ENCODE measurements around the gene TEAD1. TPM values are rescaled to one million over a fixed set of nuclear protein-coding genes. Genes with fewer than 3 reads are reported as not detected.

The TEAD1 gene
- polyA plus RNA-seq, 1 donor (not counting 4 experiments of a cell fraction or from before 2014, with no cell fraction given): 32.7 TPM

DNA sequence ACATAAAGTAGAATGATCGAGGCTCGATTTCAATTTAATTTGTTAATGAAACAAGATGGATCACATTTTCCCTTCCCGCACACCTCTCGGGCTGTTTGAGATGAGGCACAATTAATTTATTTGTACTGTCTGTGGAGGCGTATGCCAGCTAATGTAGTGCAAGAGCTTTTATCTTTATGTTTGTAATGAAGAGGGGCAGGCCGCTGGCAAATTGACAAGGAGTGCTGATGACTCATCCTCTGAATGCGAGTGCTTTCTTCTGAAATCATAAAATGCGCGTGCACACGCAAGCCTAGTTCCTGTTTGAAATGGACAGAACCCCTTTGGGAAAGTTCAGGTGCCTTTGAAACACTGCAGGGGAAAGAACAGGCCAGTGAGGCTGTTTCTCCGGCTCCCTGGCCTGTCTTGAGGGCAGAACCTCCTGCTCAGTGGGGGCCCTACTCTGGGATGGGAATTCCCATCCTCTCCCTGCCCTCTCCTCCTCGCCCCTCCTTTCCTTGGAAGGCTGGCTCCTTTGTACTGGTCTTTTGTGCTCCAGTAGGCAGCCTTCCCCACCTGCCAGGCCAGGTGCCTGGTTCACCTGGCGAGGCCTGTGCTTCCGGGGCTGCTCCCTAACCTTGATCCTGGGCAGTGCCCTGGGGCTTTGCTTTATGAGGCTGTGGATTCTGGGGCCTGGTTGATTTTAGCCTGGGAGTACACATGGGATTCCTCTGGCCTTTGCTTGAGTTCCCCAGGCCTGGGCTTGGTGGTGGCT lies 50.3 kb downstream of the TEAD1 start:
- dilution Hi-C loops (cut with MboI; ENCODE audit: extremely low pct_ligation_motif_present, low sequenced_read_pairs): no loop called here
- H3K4me2 ChIP-seq (ENCODE audit: control insufficient read depth, extremely low read depth, insufficient read depth, low read depth, low read length): peak overlapping the region; percentile 92
- H4K20me1 ChIP-seq (ENCODE audit: control insufficient read depth, extremely low read depth, insufficient read depth, low read length): peaks cover 15% of the 10 kb centered on the region

GRCh38 chr11:12725055-12725862 lies 51.0 kb downstream of the TEAD1 start:
- Histone ChIP-seq H3K4me1 (ENCODE audit: control insufficient read depth, extremely low read depth, insufficient read depth, low read length) (peaks cover 65% of the 10 kb centered on the region), H3K36me3 (ENCODE audit: control insufficient read depth in 2 of 2, extremely low read depth in 1 of 2, insufficient read depth in 2 of 2, low read length in 2 of 2) (peaks cover 1 to 6% of the 10 kb centered on the region in 2 experiments), H3K9me3 (ENCODE audit: control insufficient read depth, low read depth, low read length) (no peaks in the 10 kb centered on the region), H3K4me2 (ENCODE audit: control insufficient read depth, extremely low read depth, insufficient read depth, low read depth, low read length) (peak overlapping the region; percentile 92), H3K4me3 (ENCODE audit: control insufficient read depth in 2 of 3, extremely low read depth in 1 of 3, insufficient read depth in 2 of 3, low read depth in 1 of 3, low read length in 3 of 3) (peak overlapping the region in 2 of 3 experiments; percentile 44 to 53), H4K20me1 (ENCODE audit: control insufficient read depth, extremely low read depth, insufficient read depth, low read length) (peaks cover 15% of the 10 kb centered on the region), H3K9ac (ENCODE audit: control insufficient read depth, extremely low read depth, insufficient read depth, low read length) (peak overlapping the region; percentile 63), H3K27ac (ENCODE audit: control insufficient read depth, insufficient read depth, low read length) (peak overlapping the region; percentile 94), H3K9me1 (ENCODE audit: control insufficient read depth, extremely low read depth, insufficient read depth, low read length) (peaks cover 8% of the 10 kb centered on the region), H3K27me3 (ENCODE audit: control insufficient read depth, extremely low read depth, insufficient read depth, low read length) (no peaks in the 10 kb centered on the region), H3K79me2 (ENCODE audit: control insufficient read depth, insufficient read depth, low read length) (peaks cover 82% of the 10 kb centered on the region), H2AFZ (ENCODE audit: control insufficient read depth, low read length) (no peak overlapping the region)
- no peak for DNase-seq (ENCODE audit: low read depth, low spot score)
- FAIRE-seq: peak; percentile 17
- dilution Hi-C loops (cut with MboI; ENCODE audit: extremely low pct_ligation_motif_present, low sequenced_read_pairs): no loop called here
- TF ChIP-seq EZH2 (IDR thresholded peaks at IDR 0.05; ENCODE audit: low read length): no peak

More for the DNA sequence above, 50.3 kb downstream of the TEAD1 start:
- Histone ChIP-seq H3K9me1 (ENCODE audit: control insufficient read depth, extremely low read depth, insufficient read depth, low read length) (peaks cover 8% of the 10 kb centered on the region), H3K4me3 (ENCODE audit: control insufficient read depth in 2 of 3, extremely low read depth in 1 of 3, insufficient read depth in 2 of 3, low read depth in 1 of 3, low read length in 3 of 3) (peak overlapping the region in 2 of 3 experiments; percentile 44 to 53), H2AFZ (ENCODE audit: control insufficient read depth, low read length) (no peak overlapping the region), H3K27ac (ENCODE audit: control insufficient read depth, insufficient read depth, low read length) (peak overlapping the region; percentile 94), H3K36me3 (ENCODE audit: control insufficient read depth in 2 of 2, extremely low read depth in 1 of 2, insufficient read depth in 2 of 2, low read length in 2 of 2) (peaks cover 1 to 6% of the 10 kb centered on the region in 2 experiments), H3K4me1 (ENCODE audit: control insufficient read depth, extremely low read depth, insufficient read depth, low read length) (peaks cover 65% of the 10 kb centered on the region), H3K79me2 (ENCODE audit: control insufficient read depth, insufficient read depth, low read length) (peaks cover 82% of the 10 kb centered on the region), H3K9ac (ENCODE audit: control insufficient read depth, extremely low read depth, insufficient read depth, low read length) (peak overlapping the region; percentile 63), H3K27me3 (ENCODE audit: control insufficient read depth, extremely low read depth, insufficient read depth, low read length) (no peaks in the 10 kb centered on the region), H3K9me3 (ENCODE audit: control insufficient read depth, low read depth, low read length) (no peaks in the 10 kb centered on the region)
- TF ChIP-seq CTCF (optimal IDR thresholded peaks at IDR 0.05 in 1 of 3, IDR thresholded peaks at IDR 0.05 in 1 of 3, conservative IDR thresholded peaks at IDR 0.05 in 1 of 3; ENCODE audit: extremely low read depth in 1 of 3, insufficient read depth in 2 of 3, low read length in 3 of 3) (no peak), EZH2 (IDR thresholded peaks at IDR 0.05; ENCODE audit: low read length) (no peak)
- FAIRE-seq (peak; percentile 78), DNase-seq (ENCODE audit: low read depth, low spot score) (peak; percentile 82)
